GM12878 (cell line): Measurements from ENCODE around the gene PAPLN. TPM values are rescaled to one million over a fixed set of nuclear protein-coding genes. Genes with fewer than 3 reads are reported as not detected.

Source experiments
- ATAC-seq: fragments of 200-7000 bp; cut with Tn5 transposase; 3 replicates; pipeline ENCODE4 v1.9.1; 2020; ENCODE audit warnings: mild to moderate bottlenecking, moderate library complexity
- BruUV-seq: library from RNA; stranded (reverse); fragments of 400-500 nt; replicated peaks from 2 replicates; lab custom pipeline; 2021; lab: Mats Ljungman, UMichigan
- CTCF ChIA-PET: fragments of 300-600 bp; sonication (Branson Sonifier 250); formaldehyde crosslinking; extraction: SDS; loops from one replicate; lab custom pipeline; 2021; ENCODE audit warnings: inconsistent platforms; lab: Yijun Ruan, JAX
- POLR2A ChIA-PET: fragments of 350-600 bp; formaldehyde crosslinking; extraction: SDS; loops from one replicate; lab custom pipeline; 2021; ENCODE audit warnings: inconsistent platforms; lab: Charles Lee
- RAD21 ChIA-PET: fragments of 300-600 bp; sonication (Branson Sonifier 250); formaldehyde crosslinking; loops from one replicate; lab custom pipeline; 2023; ENCODE audit warnings: antibody characterized with exemption; ENCODE audit not compliant: unreplicated experiment; lab: Charles Lee
- SMC1A ChIA-PET: fragments of 300-600 bp; sonication (Branson Sonifier 250); formaldehyde crosslinking; loops from one replicate; lab custom pipeline; 2023; ENCODE audit not compliant: unreplicated experiment, uncharacterized antibody; lab: Charles Lee
- DNase-seq: peaks from one replicate; pipeline ENCODE4 v3.0.0-alpha.2; 2011; ENCODE audit warnings: low read depth, low spot score
- FAIRE-seq: peaks from 3 replicates; lab custom pipeline; 2011; peaks lifted over from hg19 to GRCh38; lab: Jason Lieb, UNC
- H2AFZ ChIP-seq: 2 replicates; pipeline ENCODE4 v1.6.0; 2011; ENCODE audit warnings: low read depth, low read length, control low read depth; ENCODE audit not compliant: control insufficient read depth
- H3K27ac ChIP-seq: 2 replicates; pipeline ENCODE4 v1.5.1; 2011; ENCODE audit warnings: control low read depth; ENCODE audit not compliant: control insufficient read depth, insufficient read depth
- H3K27me3 ChIP-seq, 2 experiments: replicated peaks in 1 of 2; 2 replicates each; pipeline versions ENCODE4 v1.6.0 to v1.6.1; 2011; ENCODE audit warnings: low read length in 1 of 2; ENCODE audit not compliant: control insufficient read depth in 2 of 2, insufficient read depth in 2 of 2
- H3K36me3 ChIP-seq, 2 experiments: 2 replicates each; pipeline ENCODE4 v1.5.1; 2011; ENCODE audit warnings: low read length in 1 of 2; ENCODE audit not compliant: control insufficient read depth in 2 of 2, insufficient read depth in 2 of 2
- H3K4me1 ChIP-seq: 2 replicates; pipeline ENCODE4 v1.6.1; 2011; ENCODE audit warnings: mild to moderate bottlenecking, low read length, moderate library complexity, mixed read lengths; ENCODE audit not compliant: control insufficient read depth, insufficient read depth
- H3K4me2 ChIP-seq: 2 replicates; pipeline ENCODE4 v1.6.0; 2011; ENCODE audit warnings: control low read depth; ENCODE audit not compliant: control insufficient read depth, insufficient read depth
- H3K4me3 ChIP-seq: fragments of 200-600 bp; sonication (generic); 2 replicates; pipeline ENCODE4 v1.5.1; 2016
- H3K79me2 ChIP-seq: 2 replicates; pipeline ENCODE4 v1.6.0; 2011; ENCODE audit warnings: low read length; ENCODE audit not compliant: control insufficient read depth, insufficient read depth
- H3K9ac ChIP-seq: 2 replicates; pipeline ENCODE4 v1.8.0; 2011; ENCODE audit warnings: low read length, control low read depth, mixed read lengths; ENCODE audit not compliant: control insufficient read depth, insufficient read depth
- H3K9me3 ChIP-seq: replicated peaks from 3 replicates; pipeline ENCODE4 v1.5.1; 2011; ENCODE audit warnings: mild to moderate bottlenecking, low read length; ENCODE audit not compliant: control insufficient read depth, insufficient read depth
- H4K20me1 ChIP-seq: 2 replicates; pipeline ENCODE4 v1.6.0; 2011; ENCODE audit not compliant: control insufficient read depth, insufficient read depth
- CBX3 ChIP-seq: fragments of 200-600 bp; sonication (generic); IDR thresholded peaks from 2 replicates; pipeline ENCODE4 v1.6.1; 2016; ENCODE audit warnings: low read depth, borderline replicate concordance
- MTA2 ChIP-seq: fragments of 450-650 bp; IDR thresholded peaks from 2 replicates; pipeline ENCODE4 v1.6.1; 2016; ENCODE audit warnings: low read depth, mild to moderate bottlenecking, moderate library complexity
- NKRF ChIP-seq: fragments of 450-650 bp; conservative IDR thresholded peaks from 2 replicates; pipeline ENCODE4 v1.6.1; 2017; ENCODE audit warnings: mild to moderate bottlenecking, moderate library complexity
- PBX3 ChIP-seq: IDR thresholded peaks from 2 replicates; pipeline ENCODE4 v1.6.1; 2011; ENCODE audit warnings: mild to moderate bottlenecking, low read depth, low read length, moderate library complexity; ENCODE audit not compliant: insufficient replicate concordance
- POLR2A ChIP-seq: IDR thresholded peaks from 2 replicates; pipeline ENCODE4 v1.6.1; 2011; ENCODE audit warnings: low read depth, mild to moderate bottlenecking, low read length
- RAD51 ChIP-seq: fragments of 450-650 bp; IDR thresholded peaks from 2 replicates; pipeline ENCODE4 v1.6.1; 2016; ENCODE audit warnings: moderate library complexity, mild to moderate bottlenecking, inconsistent platforms
- RBBP5 ChIP-seq: fragments of 200-600 bp; sonication (generic); conservative IDR thresholded peaks from 2 replicates; pipeline ENCODE4 v1.6.1; 2016
- SP1 ChIP-seq: IDR thresholded peaks from one replicate; pipeline ENCODE4 v1.6.1; 2011; ENCODE audit warnings: low read depth, low read length
- WGBS: methylation state at CpG from one replicate; pipeline ENCODE4 v1.1.6; 2016; ENCODE audit warnings: low lambda C conversion rate; ENCODE audit not compliant: insufficient replicate concordance, insufficient coverage; ENCODE audit errors: missing lambda C conversion rate; 5-methylcytosine and 5-hydroxymethylcytosine counted together
- in situ Hi-C: fragments of 300-500 bp; cut with MboI; formaldehyde crosslinking; loops from 9 replicates; pipeline ENCODE4 v1.14.3; 2018; ENCODE audit warnings: mixed read lengths
- intact Hi-C: fragments of 100-400 bp; cut with micrococcal nuclease; formaldehyde crosslinking; loops from one replicate; pipeline ENCODE4 v1.14.2; 2022; ENCODE audit not compliant: unreplicated experiment
- polyA plus RNA-seq, 11 experiments: library from polyadenylated mRNA; depleted of rRNA in 4 of 11; unstranded in 6 of 11; stranded (reverse) in 5 of 11; fragments of >200 nt; fragmentation: Nextera tagmentation in 4 of 11; fragmentation: Illumina TruSeq in 1 of 11; extraction: Ambion mirVana in 4 of 11; extraction: Trizol in 1 of 11; gene quantifications; 1 replicate in 1 of 11; 2 replicates in 10 of 11; pipeline versions ENCODE4 v1.2.1 to v1.2.3, GENCODE V29; 2011 to 2016; ENCODE audit warnings: inconsistent platforms in 2 of 11, missing spikeins in 2 of 11, low read depth in 1 of 11
- total RNA-seq, 4 experiments: library from RNA; depleted of rRNA in 3 of 4; stranded (reverse); fragments of >200 nt in 3 of 4; fragmentation: Illumina TruSeq in 1 of 4; extraction: Trizol in 1 of 4; gene quantifications; 2 replicates each; pipeline versions ENCODE4 v1.2.1 to v1.2.3, GENCODE V29; 2013 to 2021
- TF ChIP-seq, protein P1 (sequence below): IDR thresholded peaks from 2 replicates; pipeline ENCODE4 v1.6.1; 2012; ENCODE audit warnings: mild to moderate bottlenecking, low read depth, low read length
- TF ChIP-seq, protein P2 (sequence below): fragments of 450-650 bp; IDR thresholded peaks from 2 replicates; pipeline ENCODE4 v1.6.1; 2018; ENCODE audit warnings: borderline replicate concordance, mild to moderate bottlenecking; ENCODE audit not compliant: partially characterized antibody

Gene PAPLN
- total and polyA plus RNA-seq, 10 of the 15 experiments (the other 5 are each of a cell fraction or from before 2014, with no cell fraction given): 1.8 to 19.8 (median 7.4) TPM

DNA sequence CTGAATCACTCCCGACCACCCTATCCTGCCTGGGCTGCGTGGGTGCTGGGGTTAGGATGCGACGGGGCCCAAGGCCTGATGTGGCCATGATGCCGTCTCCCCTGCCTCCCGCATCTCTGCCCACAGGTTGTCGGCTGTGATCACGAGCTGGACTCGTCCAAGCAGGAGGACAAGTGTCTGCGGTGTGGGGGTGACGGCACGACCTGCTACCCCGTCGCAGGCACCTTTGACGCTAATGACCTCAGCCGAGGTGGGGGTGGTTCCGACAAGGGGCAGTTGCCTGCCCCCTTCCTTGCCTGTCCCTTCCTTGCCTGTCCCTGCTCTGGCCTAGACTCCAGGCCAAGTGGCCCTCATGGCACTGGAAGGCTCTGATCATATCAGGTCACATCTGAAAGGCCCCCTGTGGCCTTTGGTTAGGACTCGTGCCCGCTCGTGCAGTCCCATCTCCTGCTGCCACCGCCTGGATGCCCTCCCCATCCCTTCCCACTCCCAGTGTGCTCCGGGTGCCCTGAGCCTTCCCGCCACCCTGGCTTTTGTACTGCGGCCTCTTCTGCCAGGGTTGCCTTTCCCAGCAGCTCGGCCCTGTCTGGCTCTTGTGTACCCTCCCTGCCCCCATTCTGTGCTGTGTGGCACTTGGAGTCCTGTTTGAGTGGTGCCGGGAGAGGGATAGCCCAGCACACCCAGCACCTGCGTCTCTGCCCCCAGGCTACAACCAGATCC is 13.6 kb downstream of the PAPLN start:
- DNase-seq: no peak
- H4K20me1 ChIP-seq: no peaks in the 10 kb centered on the region
- no TSS peak for BruUV-seq
- peaks cover 26% of the 10 kb centered on the region for H3K4me1 ChIP-seq
- H3K36me3 ChIP-seq: no peaks in the 10 kb centered on the region; a peak in 1 of 4 replicates
- CTCF ChIA-PET: no interaction called here
- H3K9me3 ChIP-seq: no peaks in the 10 kb centered on the region
- H3K79me2 ChIP-seq: peaks cover 4% of the 10 kb centered on the region; the same call in 1 of the 2 replicates
- 89% methylated on average over 27 of the region's 27 CpGs for WGBS
- no peak for FAIRE-seq
- SMC1A ChIA-PET: interaction anchor here (0.8 to 1.1 kb wide), 2 partner anchors 27 to 38 kb away, joined by 3 read pairs; no protein-coding TSS in a partner anchor
- H2AFZ ChIP-seq: no peak overlapping the region
- H3K4me3 ChIP-seq: no peak overlapping the region
- intact Hi-C loops (no loop called here), in situ Hi-C loops (no loop called here)
- no peak overlapping the region for H3K27ac ChIP-seq
- H3K4me2 ChIP-seq: no peak overlapping the region
- H3K27me3 ChIP-seq: no peaks in the 10 kb centered on the region
- POLR2A ChIA-PET: no interaction called here
- no peak for ATAC-seq
- RAD21 ChIA-PET: no interaction called here
- H3K9ac ChIP-seq: no peak overlapping the region
- TF ChIP-seq, protein P1, sequence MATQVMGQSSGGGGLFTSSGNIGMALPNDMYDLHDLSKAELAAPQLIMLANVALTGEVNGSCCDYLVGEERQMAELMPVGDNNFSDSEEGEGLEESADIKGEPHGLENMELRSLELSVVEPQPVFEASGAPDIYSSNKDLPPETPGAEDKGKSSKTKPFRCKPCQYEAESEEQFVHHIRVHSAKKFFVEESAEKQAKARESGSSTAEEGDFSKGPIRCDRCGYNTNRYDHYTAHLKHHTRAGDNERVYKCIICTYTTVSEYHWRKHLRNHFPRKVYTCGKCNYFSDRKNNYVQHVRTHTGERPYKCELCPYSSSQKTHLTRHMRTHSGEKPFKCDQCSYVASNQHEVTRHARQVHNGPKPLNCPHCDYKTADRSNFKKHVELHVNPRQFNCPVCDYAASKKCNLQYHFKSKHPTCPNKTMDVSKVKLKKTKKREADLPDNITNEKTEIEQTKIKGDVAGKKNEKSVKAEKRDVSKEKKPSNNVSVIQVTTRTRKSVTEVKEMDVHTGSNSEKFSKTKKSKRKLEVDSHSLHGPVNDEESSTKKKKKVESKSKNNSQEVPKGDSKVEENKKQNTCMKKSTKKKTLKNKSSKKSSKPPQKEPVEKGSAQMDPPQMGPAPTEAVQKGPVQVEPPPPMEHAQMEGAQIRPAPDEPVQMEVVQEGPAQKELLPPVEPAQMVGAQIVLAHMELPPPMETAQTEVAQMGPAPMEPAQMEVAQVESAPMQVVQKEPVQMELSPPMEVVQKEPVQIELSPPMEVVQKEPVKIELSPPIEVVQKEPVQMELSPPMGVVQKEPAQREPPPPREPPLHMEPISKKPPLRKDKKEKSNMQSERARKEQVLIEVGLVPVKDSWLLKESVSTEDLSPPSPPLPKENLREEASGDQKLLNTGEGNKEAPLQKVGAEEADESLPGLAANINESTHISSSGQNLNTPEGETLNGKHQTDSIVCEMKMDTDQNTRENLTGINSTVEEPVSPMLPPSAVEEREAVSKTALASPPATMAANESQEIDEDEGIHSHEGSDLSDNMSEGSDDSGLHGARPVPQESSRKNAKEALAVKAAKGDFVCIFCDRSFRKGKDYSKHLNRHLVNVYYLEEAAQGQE: no peak
- TF ChIP-seq POLR2A: no peak
- TF ChIP-seq SP1: no peak
- no peak for TF ChIP-seq NKRF
- no peak for TF ChIP-seq RBBP5
- no peak for TF ChIP-seq CBX3
- no peak for TF ChIP-seq RAD51
- TF ChIP-seq, protein P2, sequence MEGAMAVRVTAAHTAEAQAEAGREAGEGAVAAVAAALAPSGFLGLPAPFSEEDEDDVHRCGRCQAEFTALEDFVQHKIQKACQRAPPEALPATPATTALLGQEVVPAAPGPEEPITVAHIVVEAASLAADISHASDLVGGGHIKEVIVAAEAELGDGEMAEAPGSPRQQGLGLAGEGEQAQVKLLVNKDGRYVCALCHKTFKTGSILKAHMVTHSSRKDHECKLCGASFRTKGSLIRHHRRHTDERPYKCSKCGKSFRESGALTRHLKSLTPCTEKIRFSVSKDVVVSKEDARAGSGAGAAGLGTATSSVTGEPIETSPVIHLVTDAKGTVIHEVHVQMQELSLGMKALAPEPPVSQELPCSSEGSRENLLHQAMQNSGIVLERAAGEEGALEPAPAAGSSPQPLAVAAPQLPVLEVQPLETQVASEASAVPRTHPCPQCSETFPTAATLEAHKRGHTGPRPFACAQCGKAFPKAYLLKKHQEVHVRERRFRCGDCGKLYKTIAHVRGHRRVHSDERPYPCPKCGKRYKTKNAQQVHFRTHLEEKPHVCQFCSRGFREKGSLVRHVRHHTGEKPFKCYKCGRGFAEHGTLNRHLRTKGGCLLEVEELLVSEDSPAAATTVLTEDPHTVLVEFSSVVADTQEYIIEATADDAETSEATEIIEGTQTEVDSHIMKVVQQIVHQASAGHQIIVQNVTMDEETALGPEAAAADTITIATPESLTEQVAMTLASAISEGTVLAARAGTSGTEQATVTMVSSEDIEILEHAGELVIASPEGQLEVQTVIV: no peak
- no peak for TF ChIP-seq PBX3
- TF ChIP-seq MTA2: no peak
